OCI-LY1 (cell line): ENCODE results near the gene TOX2.

Experiments
- H2AFZ ChIP-seq: fragments of 200-600 bp; sonication (generic), shearing (Covaris generic); 2 replicates; pipeline ENCODE4 v1.6.0; 2014; ENCODE audit warnings: antibody characterized with exemption, mild to moderate bottlenecking, low read length
- H3F3A ChIP-seq: fragments of 200-600 bp; sonication (generic), shearing (Covaris generic); 2 replicates; pipeline ENCODE4 v1.6.0; 2014; ENCODE audit warnings: mild to moderate bottlenecking, antibody characterized with exemption, low read length, moderate library complexity; ENCODE audit not compliant: insufficient read depth
- H3K27ac ChIP-seq: fragments of 200-600 bp; sonication (generic); 2 replicates; pipeline ENCODE4 v1.5.1; 2014; ENCODE audit warnings: low read length, mixed run types, mild to moderate bottlenecking, low read depth; ENCODE audit not compliant: poor library complexity, severe bottlenecking
- H3K27me3 ChIP-seq: fragments of 200-600 bp; sonication (generic); 2 replicates; pipeline ENCODE4 v1.6.0; 2014; ENCODE audit warnings: antibody characterized with exemption, mild to moderate bottlenecking, low read length, moderate library complexity; ENCODE audit not compliant: insufficient read depth
- H3K36me3 ChIP-seq: fragments of 200-600 bp; sonication (generic); 2 replicates; pipeline ENCODE4 v1.6.1; 2014; ENCODE audit warnings: mild to moderate bottlenecking, antibody characterized with exemption, low read length, moderate library complexity, mixed read lengths; ENCODE audit not compliant: insufficient read depth
- H3K4me1 ChIP-seq: fragments of 200-600 bp; sonication (generic); 2 replicates; pipeline ENCODE4 v1.5.1; 2014; ENCODE audit warnings: mild to moderate bottlenecking, low read length, moderate library complexity; ENCODE audit not compliant: insufficient read depth, severe bottlenecking
- H3K4me2 ChIP-seq: fragments of 200-600 bp; sonication (generic), shearing (Covaris generic); 2 replicates; pipeline ENCODE4 v1.6.1; 2014; ENCODE audit warnings: low read length
- H3K4me3 ChIP-seq: fragments of 200-600 bp; sonication (generic); 2 replicates; pipeline ENCODE4 v1.5.1; 2014; ENCODE audit warnings: low read length, low read depth, mild to moderate bottlenecking, mixed read lengths; ENCODE audit not compliant: poor library complexity, severe bottlenecking
- H3K79me2 ChIP-seq: fragments of 200-600 bp; shearing (Covaris generic); 2 replicates; pipeline ENCODE4 v1.6.1; 2016; ENCODE audit warnings: mixed run types, low read length, mixed read lengths; ENCODE audit not compliant: insufficient read depth
- H3K9ac ChIP-seq: fragments of 200-600 bp; sonication (generic), shearing (Covaris generic); 2 replicates; pipeline ENCODE4 v1.6.1; 2014; ENCODE audit warnings: mild to moderate bottlenecking, low read length, mixed read lengths
- H3K9me2 ChIP-seq: fragments of 200-600 bp; sonication (generic), shearing (Covaris generic); 2 replicates; pipeline ENCODE4 v1.6.1; 2014; ENCODE audit warnings: low read depth, mild to moderate bottlenecking, low read length, mixed read lengths
- H3K9me3 ChIP-seq: fragments of 200-600 bp; shearing (Covaris generic); 2 replicates; pipeline ENCODE4 v1.6.1; 2014; ENCODE audit warnings: low read length, mixed read lengths
- H4K20me1 ChIP-seq: fragments of 200-600 bp; sonication (generic), shearing (Covaris generic); 2 replicates; pipeline ENCODE4 v1.6.0; 2016; ENCODE audit warnings: mild to moderate bottlenecking, low read length; ENCODE audit not compliant: insufficient read depth
- EZH2 ChIP-seq: fragments of 200-600 bp; sonication (generic), shearing (Covaris generic); IDR thresholded peaks from 2 replicates; pipeline ENCODE4 v1.8.0; 2017; ENCODE audit warnings: borderline replicate concordance, mixed run types, mild to moderate bottlenecking, antibody characterized with exemption, low read length, moderate library complexity, mixed read lengths
- TF ChIP-seq, protein P1 (sequence below): fragments of 200-600 bp; sonication (generic), shearing (Covaris generic); IDR thresholded peaks from 2 replicates; pipeline ENCODE4 v1.5.1; 2017; ENCODE audit warnings: mild to moderate bottlenecking, antibody characterized with exemption, low read length, moderate library complexity, mixed read lengths

TOX2 gene

DNA sequence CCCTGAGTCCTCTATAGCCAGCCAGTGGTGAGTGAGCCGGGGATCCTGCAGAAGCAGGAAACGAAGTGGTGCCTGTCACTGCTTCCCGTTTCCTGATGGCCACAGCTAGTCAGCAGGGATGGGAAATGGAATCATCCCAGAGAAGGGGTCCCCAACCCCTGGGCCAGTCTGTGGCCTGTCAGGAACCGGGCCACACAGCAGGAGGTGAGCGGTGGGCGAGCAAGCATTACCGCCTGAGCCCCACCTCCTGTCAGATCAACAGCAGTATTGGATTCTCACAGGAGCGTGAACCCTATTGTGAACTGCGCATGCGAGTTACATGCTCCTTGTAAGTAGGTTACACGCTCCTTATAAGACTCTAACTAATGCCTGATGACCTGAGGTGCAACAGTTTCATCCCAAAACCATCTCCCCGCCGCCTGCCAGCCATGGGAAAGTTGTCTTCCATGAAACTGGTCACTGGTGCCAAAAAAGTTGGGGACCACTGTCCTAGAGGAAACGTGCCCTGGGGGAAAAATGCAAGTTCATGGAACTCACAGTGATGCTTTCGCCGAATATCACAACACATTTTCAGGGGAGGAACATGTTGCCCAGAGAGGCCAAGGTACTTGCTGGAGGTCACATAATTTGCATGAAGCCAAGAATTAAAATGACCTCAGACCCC lies 158.5 kb downstream of the TOX2 start:
- Histone ChIP-seq H3K79me2 (no peaks in the 10 kb centered on the region), H3K4me3 (no peak overlapping the region), H3K27me3 (no peaks in the 10 kb centered on the region), H3K4me2 (no peak overlapping the region), H3F3A (peaks cover 4% of the 10 kb centered on the region; the same call in 1 of the 2 replicates), H3K9me2 (no peaks in the 10 kb centered on the region), H4K20me1 (no peaks in the 10 kb centered on the region), H3K9me3 (no peaks in the 10 kb centered on the region), H3K27ac (peak overlapping the region; percentile 32), H3K9ac (no peak overlapping the region), H3K4me1 (peaks cover 52% of the 10 kb centered on the region), H3K36me3 (no peaks in the 10 kb centered on the region), H2AFZ (no peak overlapping the region)
- TF ChIP-seq EZH2, result no peak
- TF ChIP-seq, protein P1, sequence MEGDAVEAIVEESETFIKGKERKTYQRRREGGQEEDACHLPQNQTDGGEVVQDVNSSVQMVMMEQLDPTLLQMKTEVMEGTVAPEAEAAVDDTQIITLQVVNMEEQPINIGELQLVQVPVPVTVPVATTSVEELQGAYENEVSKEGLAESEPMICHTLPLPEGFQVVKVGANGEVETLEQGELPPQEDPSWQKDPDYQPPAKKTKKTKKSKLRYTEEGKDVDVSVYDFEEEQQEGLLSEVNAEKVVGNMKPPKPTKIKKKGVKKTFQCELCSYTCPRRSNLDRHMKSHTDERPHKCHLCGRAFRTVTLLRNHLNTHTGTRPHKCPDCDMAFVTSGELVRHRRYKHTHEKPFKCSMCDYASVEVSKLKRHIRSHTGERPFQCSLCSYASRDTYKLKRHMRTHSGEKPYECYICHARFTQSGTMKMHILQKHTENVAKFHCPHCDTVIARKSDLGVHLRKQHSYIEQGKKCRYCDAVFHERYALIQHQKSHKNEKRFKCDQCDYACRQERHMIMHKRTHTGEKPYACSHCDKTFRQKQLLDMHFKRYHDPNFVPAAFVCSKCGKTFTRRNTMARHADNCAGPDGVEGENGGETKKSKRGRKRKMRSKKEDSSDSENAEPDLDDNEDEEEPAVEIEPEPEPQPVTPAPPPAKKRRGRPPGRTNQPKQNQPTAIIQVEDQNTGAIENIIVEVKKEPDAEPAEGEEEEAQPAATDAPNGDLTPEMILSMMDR, result no peak

DNA sequence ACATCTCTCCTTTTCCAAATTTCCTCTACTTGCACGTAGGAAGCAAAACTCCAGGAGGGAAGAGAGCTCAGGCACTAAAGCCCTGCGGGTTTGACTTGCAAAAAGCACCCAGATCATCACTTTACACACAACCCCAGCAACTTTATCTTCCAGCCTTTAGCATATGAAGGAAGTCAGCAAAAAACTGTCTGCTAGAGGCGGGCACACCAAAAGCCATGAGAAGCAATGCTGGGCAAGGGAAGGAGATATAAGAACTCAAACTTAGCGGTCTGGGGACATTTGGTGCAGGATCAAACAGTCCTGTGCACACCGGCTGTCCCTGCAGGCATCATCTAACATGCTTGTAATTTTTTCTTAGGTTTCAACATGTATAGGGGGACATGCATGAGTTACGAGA lies 159.0 kb downstream of the TOX2 start:
- Histone ChIP-seq H3F3A (peaks cover 4% of the 10 kb centered on the region; the same call in 1 of the 2 replicates), H2AFZ (no peak overlapping the region), H3K4me2 (no peak overlapping the region), H3K9me3 (no peaks in the 10 kb centered on the region), H3K9ac (no peak overlapping the region), H4K20me1 (no peaks in the 10 kb centered on the region), H3K79me2 (no peaks in the 10 kb centered on the region), H3K4me1 (peaks cover 52% of the 10 kb centered on the region), H3K4me3 (no peak overlapping the region), H3K27ac (peak overlapping the region; percentile 32), H3K9me2 (no peaks in the 10 kb centered on the region), H3K27me3 (no peaks in the 10 kb centered on the region), H3K36me3 (no peaks in the 10 kb centered on the region)
- TF ChIP-seq, protein P1, result no peak
- TF ChIP-seq EZH2, result no peak

DNA sequence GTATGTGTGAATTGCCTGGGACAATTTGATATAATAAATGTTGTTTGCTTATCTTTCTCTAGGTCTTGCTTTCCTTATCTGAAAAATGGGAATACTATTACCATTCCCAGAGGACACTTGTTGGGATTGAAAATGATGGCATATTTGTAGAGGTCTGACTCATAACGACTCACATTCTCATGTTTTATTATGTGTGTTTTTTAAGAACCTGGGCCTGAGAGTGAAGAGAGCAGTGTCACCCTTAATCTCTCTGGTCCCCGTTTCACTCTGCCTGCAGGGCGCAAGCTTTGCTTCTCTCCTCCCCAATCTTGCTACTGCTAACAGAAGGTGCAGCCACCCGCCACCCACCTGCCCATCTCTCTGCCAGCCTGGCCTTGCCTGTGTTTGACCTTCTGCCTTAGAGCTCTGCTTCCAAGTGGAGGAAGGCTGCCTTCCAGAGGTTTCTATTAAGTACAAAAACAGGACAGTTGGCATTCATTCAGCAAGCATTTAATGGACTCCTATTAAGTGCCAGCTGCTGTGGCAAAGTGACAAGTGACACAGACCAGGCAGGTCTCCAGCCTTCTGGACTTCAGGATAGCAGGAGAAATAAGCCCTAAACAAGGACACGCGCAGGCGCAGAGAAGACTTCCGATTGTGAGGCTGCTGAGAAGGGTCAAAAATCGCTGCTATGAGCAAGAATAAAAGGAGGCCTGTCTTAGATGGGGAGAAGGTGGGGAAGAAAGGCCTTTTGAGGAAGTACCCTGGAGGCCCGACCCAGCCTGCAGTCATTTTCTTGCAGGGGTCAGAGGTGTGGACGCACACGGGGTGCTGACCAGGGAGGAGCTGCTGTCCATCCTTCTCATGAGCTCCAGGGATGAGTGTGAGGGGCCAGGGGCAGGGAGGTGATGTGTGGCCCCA lies 159.8 kb downstream of the TOX2 start:
- no peak overlapping the region for H3K9ac ChIP-seq
- no peak overlapping the region for H3K4me3 ChIP-seq
- no peaks in the 10 kb centered on the region for H3K79me2 ChIP-seq
- H3K36me3 ChIP-seq, result no peaks in the 10 kb centered on the region
- no peak overlapping the region for H2AFZ ChIP-seq
- H3K4me1 ChIP-seq, result peaks cover 45% of the 10 kb centered on the region
- H3F3A ChIP-seq, result peaks cover 1% of the 10 kb centered on the region; the same call in 1 of the 2 replicates
- no peaks in the 10 kb centered on the region for H3K9me3 ChIP-seq
- H3K9me2 ChIP-seq, result no peaks in the 10 kb centered on the region
- no peaks in the 10 kb centered on the region for H3K27me3 ChIP-seq
- no peak overlapping the region for H3K4me2 ChIP-seq
- no peak for TF ChIP-seq EZH2
- TF ChIP-seq, protein P1, result no peak
- peak overlapping the region; percentile 26 for H3K27ac ChIP-seq
- H4K20me1 ChIP-seq, result no peaks in the 10 kb centered on the region
